ENCODE data around the gene COPB1.

COPB1 gene

DNA sequence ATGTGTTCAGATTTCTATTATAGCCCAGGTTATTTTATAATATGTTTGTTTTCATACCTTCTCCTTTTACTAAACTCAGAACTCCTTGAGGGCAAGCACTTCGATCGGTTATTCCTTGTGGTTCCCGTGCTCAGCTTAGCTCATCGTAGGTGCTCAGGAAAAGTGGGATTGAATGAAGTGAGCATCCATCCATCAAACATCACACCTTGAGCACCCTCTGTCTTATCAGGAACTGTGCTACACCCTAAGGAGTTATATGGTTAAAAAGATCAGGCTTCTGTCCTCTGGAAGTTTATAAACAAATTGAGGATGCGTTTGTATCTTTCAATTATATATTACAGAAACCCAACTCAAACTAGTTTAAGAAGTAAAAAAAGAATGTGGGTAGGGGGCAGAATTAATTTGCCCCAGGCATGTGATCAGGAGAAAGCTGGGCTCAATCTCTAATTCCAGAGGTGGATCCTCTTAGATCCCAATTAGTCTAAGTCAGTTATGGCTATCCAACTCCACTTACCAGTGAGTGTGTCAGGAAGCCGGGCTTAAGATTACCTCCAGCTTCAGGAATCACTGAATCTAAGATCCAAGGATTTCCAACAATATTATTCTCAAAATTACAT, 80.7 kb downstream of the COPB1 start:
- peak; percentile 58 for TF ChIP-seq CTCF (conservative IDR thresholded peaks at IDR 0.05)
- no peak overlapping the region for H3K27ac ChIP-seq

DNA sequence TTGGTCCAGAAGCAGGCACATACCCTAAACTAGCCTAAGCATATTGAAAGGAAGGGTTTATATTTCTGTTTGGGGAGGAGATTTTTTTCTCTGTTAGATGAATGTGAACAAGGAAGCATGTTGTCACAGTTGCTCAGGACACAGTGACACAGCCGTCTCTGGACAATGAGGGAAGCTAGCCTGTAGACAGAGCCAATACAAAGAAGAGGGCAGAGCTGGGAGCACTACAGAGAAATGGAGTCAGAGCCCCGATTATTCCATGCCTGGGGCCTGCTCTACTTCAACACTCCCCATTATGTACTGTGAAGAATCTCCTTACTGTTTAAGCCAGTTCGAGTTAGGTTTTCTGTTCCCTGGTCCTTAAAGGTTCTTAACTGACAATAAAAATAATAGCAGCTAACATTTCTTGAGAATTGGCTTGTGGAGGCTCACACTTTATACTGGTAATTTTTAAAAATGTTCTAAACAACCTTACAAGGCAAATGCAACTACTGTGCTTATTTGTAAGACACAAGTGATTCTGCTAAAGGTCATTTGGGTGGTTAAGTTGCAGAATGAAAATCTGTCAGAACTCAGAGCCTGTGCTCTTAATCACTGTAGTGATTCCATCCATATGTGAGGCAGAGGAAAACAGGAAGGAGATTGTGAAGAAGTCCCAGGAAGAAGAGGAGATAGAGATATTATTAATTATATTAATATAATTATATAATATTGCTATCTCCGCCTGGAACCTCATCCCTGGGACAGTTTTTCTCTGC, 81.8 kb downstream of the COPB1 start:
- no peak for TF ChIP-seq CTCF (conservative IDR thresholded peaks at IDR 0.05)
- H3K27ac ChIP-seq, result no peak overlapping the region

DNA sequence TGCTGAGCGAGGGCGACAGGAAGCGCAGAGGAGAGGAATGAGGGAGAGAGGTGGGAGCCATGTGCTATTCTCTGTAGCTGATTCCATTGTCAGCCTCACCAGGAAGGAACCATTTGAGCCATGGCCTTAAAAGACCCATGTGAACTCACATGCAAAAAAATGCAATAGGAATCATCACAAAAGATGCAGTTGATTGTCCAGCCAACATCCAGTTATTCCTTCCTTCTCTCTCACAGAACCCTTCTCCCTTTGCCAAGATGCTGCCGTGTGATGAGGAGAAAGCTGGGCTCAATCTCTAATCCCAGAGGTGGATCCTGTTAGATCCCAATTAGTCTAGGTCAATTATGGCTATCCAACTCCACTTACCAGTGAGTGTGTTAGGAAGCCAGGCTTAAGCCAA, 82.4 kb downstream of the COPB1 start:
- TF ChIP-seq CTCF (conservative IDR thresholded peaks at IDR 0.05), result no peak
- H3K27ac ChIP-seq, result no peak overlapping the region

DNA sequence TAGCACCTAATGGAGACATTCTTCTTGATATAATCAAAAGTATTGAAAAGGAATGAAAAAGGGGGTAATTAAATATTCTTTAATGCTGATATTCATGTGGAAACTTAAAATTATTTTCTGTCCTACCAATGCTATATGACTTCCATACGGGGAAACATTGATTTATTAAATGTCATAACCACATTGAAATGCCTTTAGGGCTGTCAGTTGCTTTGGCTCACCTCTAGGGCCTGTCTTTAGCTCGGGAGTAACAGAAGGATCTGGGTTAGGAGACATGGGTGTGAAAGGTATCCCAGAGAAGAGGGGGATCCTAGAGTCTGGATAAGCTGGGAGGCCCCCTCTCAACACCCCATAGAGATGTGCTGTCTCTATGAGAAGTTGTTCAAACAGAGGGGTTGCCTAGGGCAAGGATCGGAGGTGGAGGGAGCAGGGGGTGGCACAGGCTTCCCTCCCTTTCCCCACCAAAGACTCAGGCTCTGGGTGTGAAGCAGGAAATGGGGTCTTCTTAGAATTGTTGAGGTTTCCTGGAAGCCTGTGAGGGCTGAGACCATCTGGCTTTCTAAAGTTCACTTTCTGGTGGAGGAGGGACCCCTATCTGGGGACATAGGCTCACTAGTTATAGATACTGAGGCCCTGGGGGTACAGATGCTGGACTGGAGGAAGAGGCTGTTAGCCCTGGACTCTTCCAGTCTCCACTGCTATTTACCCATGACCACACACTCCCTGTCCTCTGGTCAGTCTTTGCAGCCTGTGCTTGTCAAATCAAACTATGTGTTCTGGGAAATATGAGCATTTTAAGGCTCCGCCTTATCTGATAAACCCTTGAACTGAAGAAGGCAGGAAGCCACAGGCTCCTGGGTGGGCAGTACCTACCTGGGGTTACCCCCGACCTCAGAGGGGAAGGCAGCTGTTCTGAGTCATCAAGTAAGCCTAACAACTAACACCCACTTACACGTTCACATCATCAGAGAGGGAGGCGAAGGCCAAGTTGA, 84.8 kb downstream of the COPB1 start:
- no peak overlapping the region for H3K27ac ChIP-seq
- no peak for TF ChIP-seq CTCF (conservative IDR thresholded peaks at IDR 0.05)

GRCh38 chr11:14413307-14414069, 86.1 kb downstream of the COPB1 start:
- no peak overlapping the region for H3K27ac ChIP-seq
- TF ChIP-seq CTCF (conservative IDR thresholded peaks at IDR 0.05), result no peak

DNA sequence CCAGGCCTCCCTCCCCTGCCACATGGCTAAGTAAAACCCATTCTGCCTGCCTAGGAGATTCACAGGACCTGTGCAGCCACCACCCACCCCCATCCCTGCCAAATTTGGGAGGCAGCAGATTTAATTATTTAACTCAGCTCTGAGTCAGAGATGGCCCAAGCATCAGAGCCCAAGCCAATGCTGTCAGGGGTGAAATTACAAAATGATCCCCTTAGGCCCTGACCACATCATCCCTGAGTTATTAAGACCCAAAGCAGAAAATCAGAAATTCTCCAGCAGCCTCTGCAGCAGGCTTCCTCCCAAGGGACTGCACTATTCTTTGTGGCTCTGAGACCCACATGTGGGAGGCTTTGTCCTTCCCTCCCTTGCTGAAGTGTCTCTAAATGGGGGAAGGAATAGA, 87.8 kb downstream of the COPB1 start:
- no peak for TF ChIP-seq CTCF (conservative IDR thresholded peaks at IDR 0.05)
- H3K27ac ChIP-seq, result no peak overlapping the region
